SH-SY5Y (cell line): ENCODE measurements around the gene SSBP3.

Experiments used
- GATA2 ChIP-seq: IDR thresholded peaks from 2 replicates; pipeline ENCODE4 v1.6.1; 2011; ENCODE audit warnings: mild to moderate bottlenecking, low read depth, low read length
- GATA3 ChIP-seq: IDR thresholded peaks from 2 replicates; pipeline ENCODE4 v1.6.1; 2011; ENCODE audit warnings: low read depth, mild to moderate bottlenecking, low read length, moderate library complexity

The SSBP3 gene

GRCh38 chr1:54278941-54279422, 127.2 kb downstream of the SSBP3 start:
- no peak for TF ChIP-seq GATA2
- no peak for TF ChIP-seq GATA3

DNA sequence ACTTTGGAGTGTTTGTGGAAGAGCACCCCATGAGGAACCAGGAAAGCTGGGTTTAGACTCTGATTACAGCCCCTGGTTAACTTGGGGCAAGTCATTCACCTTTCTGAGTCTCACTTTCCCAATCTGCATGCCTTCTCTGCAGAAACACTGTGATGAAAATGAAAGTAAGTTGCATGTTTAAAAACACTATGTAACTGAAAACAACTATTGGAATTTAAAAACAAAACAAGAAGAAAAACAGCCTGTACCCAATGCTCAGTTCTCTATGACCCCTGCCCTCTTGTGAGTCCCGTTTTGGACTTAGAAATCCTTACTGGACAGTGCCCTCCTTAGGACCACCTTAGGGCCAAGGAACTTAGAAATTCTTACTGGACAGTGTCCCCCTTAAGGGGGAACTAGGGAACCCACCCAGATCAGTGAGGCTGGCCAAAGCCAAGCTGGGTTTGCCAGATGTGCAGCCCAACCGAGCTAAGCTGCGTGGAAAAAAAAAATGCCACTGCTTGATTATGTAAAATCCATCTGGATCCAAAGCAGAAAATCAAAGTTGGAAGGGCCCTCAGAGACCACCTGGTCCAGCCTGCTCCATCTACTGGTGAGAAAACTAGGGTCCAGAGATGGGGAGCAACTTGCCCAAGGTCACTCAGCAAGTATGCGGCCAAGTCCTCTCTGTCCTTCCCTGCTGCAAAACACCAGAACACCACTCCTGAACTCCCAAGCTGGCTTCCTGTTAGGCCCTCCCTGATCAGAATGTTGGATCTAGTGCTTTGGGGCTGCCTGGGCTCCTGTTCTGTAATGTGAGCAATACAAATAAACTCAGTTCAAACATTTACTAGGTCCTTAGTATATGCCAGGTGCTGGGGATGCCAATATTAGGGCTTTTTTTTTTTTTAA, 128.5 kb downstream of the SSBP3 start:
- TF ChIP-seq GATA2 (no peak), GATA3 (no peak)

- no peak for TF ChIP-seq GATA3
- TF ChIP-seq GATA2, result no peak
Observed at GRCh38 chr1:54276617-54277450, 129.4 kb downstream of the SSBP3 start.

- TF ChIP-seq GATA2 (no peak), GATA3 (no peak)
Observed at GRCh38 chr1:54275349-54275748, 130.8 kb downstream of the SSBP3 start.

DNA sequence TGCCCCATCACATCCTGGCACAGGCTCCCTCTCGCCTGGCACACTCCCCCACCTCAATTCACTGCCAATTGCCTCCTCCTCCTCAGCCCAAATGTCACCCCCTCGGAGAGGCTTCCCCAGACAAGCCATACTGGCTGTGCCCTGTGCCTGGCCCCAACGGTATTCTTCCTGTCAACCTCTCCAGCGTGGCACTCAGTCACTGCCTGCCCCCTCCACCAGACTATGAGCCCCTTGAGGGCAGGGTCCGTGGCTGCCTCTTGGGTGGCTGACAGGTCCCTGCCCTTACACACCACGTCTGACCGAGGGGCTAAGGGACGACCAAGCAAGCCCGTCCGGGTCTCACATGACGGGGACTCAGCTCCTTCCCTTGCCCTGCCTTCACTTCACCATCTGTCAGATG, 131.3 kb downstream of the SSBP3 start:
- TF ChIP-seq GATA3 (no peak), GATA2 (no peak)

GRCh38 chr1:54274448-54274847, 131.7 kb downstream of the SSBP3 start:
- no peak for TF ChIP-seq GATA2
- no peak for TF ChIP-seq GATA3

DNA sequence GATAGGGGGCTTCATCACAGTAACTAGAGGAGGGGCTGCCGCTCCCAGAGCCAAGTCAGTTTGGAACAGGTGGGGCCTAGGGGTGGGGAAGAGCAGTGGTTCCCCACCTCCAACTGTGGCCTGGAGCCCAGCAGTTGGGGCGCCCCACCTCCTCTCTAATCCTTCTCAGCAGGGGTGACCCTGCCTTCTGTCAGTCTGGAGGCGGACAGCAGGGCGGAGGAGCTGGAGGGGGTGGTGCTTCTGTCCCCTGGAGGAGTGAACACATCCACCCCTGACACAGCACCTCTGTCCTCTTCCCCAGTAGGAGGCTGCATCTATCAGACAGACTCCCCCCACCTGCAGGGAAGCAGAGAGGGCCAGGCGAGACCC, 132.4 kb downstream of the SSBP3 start:
- TF ChIP-seq GATA3, result no peak
- no peak for TF ChIP-seq GATA2

- TF ChIP-seq GATA3, result no peak
- no peak; the same call in 1 of the 2 replicates for TF ChIP-seq GATA2
Observed at GRCh38 chr1:54273092-54273794, 133.0 kb downstream of the SSBP3 start.

- TF ChIP-seq GATA2 (no peak), GATA3 (no peak)
Observed at GRCh38 chr1:54272772-54273091, 133.5 kb downstream of the SSBP3 start.

GRCh38 chr1:54272134-54272533, 134.1 kb downstream of the SSBP3 start:
- no peak for TF ChIP-seq GATA3
- TF ChIP-seq GATA2, result no peak

GRCh38 chr1:54271341-54271740, 134.9 kb downstream of the SSBP3 start:
- TF ChIP-seq GATA2 (no peak), GATA3 (no peak)

- TF ChIP-seq GATA3 (no peak), GATA2 (no peak)
Observed at GRCh38 chr1:54270543-54270942, 135.7 kb downstream of the SSBP3 start.

DNA sequence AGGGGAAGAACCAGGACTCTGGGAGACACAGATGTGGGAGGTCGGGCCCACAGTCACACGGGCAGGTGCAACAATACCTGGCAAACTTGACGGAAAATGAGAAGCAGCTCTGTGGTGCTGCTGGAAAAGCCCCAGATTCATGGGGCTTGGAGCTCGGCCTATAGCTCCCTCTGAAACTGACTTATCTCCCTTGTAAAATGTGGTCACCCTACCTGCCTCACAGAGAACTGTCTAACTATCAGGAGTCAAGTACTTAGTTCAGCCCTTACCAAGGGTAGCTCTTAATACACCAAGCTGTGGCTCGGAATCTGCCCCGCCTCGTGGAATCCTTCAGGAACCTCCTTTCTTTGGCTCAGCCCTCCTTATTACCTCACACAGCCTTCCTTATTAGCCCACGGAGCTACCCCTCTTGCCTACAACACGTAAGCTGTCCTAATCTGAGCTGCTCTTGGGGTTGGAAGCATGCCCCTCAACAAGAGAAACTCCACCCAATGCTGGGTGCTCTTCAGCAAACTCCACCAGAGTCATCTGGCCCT, 137.4 kb downstream of the SSBP3 start:
- TF ChIP-seq GATA3, result no peak
- no peak for TF ChIP-seq GATA2
